Measurements from ENCODE around the gene MUC4.

- TF ChIP-seq, protein P1, sequence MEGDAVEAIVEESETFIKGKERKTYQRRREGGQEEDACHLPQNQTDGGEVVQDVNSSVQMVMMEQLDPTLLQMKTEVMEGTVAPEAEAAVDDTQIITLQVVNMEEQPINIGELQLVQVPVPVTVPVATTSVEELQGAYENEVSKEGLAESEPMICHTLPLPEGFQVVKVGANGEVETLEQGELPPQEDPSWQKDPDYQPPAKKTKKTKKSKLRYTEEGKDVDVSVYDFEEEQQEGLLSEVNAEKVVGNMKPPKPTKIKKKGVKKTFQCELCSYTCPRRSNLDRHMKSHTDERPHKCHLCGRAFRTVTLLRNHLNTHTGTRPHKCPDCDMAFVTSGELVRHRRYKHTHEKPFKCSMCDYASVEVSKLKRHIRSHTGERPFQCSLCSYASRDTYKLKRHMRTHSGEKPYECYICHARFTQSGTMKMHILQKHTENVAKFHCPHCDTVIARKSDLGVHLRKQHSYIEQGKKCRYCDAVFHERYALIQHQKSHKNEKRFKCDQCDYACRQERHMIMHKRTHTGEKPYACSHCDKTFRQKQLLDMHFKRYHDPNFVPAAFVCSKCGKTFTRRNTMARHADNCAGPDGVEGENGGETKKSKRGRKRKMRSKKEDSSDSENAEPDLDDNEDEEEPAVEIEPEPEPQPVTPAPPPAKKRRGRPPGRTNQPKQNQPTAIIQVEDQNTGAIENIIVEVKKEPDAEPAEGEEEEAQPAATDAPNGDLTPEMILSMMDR (conservative IDR thresholded peaks at IDR 0.05) = no peak
- TF ChIP-seq ZFX (IDR thresholded peaks at IDR 0.05) = no peak
These were observed 10.5 kb upstream of the MUC4 start for GRCh38 chr3:195822131-195822696.
